Measurements from ENCODE around the gene RAB7A.
A peak's percentile ranks its signal among the peaks of the same experiment; 100 is the strongest.

The RAB7A gene

DNA sequence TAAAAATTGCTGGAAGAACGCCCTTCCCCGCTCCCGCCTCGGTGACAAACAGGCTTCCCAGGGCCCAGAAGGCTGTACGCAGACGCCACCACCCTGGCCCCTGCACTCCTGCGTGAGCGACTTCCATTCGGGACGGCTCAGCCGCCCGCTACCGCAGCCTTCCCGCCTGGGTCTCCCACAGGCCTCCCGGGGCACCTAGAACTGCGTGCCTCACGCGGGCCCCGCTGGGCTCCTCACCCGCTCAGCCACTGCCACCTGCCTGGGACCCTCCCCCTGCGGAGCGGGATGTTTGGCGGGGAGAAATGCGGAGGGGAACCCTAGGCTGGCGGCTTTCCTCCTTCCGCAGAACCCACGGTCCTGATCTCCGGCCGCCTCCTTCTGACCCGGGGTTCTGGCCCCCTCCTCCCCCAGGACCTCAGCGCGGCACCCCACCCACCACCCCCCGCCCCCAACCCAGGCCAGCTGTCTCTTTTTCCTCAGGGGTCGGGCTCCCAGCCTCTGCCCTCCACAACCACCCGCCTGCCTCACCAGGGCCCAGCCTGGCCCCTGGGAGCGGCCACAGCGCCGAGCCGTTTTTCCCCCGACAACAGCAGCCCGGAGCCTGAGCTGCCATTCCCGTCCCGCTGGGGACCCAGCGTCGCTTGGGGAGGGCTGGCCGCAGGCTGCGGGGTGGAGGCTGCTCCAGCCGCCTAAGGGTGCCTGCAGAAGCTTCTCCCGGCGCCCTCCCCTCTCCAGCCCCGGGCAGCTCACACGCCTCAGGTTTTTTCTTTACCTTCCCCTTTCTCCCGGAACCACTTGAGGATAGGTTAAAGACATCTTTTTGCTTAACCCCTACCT, 27.6 kb upstream of the RAB7A start:
- peaks cover 3% of the 10 kb centered on the region; the same call in 1 of the 2 replicates for H3K4me1 ChIP-seq (ENCODE audit: control insufficient read depth, insufficient read depth, low read length)
- peak overlapping the region; percentile 77 for H3K4me3 ChIP-seq (ENCODE audit: low read depth, low read length)
- H3K9ac ChIP-seq (ENCODE audit: low read length) = peak overlapping the region; percentile 44
- H3K9me3 ChIP-seq (ENCODE audit: control insufficient read depth, insufficient read depth, low read depth, low read length) = no peaks in the 10 kb centered on the region
- H3K27me3 ChIP-seq (ENCODE audit: control insufficient read depth, insufficient read depth, low read length) = no peaks in the 10 kb centered on the region
- H3K27ac ChIP-seq (ENCODE audit: low read depth, low read length) = no peak overlapping the region
- H3K36me3 ChIP-seq (ENCODE audit: control insufficient read depth, insufficient read depth, low read length) = no peaks in the 10 kb centered on the region

DNA sequence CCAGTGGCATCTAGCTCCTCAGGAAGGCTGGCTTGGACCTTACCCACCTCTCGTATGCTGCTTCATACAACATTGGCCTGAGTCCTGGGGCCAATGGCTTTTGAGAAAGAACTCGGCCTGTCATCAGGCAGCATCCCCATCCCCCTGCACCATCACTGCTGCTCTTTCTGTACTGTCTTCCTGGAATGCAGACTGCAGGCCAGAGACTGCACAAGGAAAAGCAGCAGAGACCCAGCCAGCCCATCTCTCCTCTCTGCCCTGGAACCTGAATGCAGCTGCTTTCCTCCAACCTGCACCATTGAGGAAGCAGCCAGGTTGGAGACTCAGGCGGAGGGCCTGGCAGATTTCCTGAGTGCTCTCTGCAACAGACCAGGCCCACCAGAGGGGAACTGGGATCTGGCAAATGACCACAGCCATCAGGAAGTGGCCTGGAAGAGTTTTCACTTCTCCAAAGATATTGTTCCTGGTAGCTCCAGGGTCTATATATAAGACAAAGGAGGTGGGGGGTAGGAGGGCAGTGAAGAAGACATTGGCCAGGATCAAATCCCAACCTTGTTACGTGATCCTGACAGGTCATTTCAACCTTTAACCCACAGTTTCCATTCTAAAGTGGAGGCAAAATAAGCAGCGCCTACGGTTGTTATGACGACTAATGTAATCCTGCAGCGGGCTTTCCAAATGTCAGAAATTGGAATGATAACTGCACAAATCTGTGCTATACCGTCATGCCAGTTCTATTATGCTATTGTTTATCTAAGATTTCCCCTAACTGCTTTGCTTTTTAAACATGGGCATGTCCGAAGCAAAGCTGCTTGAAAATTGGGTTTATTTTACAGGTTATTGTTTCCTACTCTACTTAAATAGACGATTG, 24.4 kb upstream of the RAB7A start:
- Histone ChIP-seq H3K9ac (ENCODE audit: low read length) (no peak overlapping the region), H3K27me3 (ENCODE audit: control insufficient read depth, insufficient read depth, low read length) (no peaks in the 10 kb centered on the region), H3K27ac (ENCODE audit: low read depth, low read length) (no peak overlapping the region), H3K4me1 (ENCODE audit: control insufficient read depth, insufficient read depth, low read length) (no peaks in the 10 kb centered on the region), H3K9me3 (ENCODE audit: control insufficient read depth, insufficient read depth, low read depth, low read length) (no peaks in the 10 kb centered on the region), H3K36me3 (ENCODE audit: control insufficient read depth, insufficient read depth, low read length) (no peaks in the 10 kb centered on the region), H3K4me3 (ENCODE audit: low read depth, low read length) (no peak overlapping the region)

DNA sequence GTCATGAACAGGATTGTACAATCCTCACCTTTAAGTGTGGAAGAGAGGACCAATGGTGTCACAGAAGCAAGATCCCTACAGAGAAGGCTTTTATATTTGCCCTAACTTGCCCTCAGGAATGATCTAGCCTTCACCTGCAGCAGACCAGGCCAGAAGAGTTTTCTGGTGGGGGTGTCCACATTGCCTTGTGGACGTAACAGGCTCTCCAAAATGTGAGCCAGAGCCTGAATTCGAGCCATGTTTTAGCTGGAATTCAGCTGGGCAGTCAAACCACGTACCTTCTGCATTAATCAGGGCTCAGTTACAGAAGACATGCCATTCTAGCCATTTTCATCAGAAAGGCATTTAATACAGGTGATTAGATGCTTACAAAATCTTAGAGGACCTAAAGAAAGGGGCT, 23.6 kb upstream of the RAB7A start:
- Histone ChIP-seq H3K4me1 (ENCODE audit: control insufficient read depth, insufficient read depth, low read length) (no peaks in the 10 kb centered on the region), H3K36me3 (ENCODE audit: control insufficient read depth, insufficient read depth, low read length) (no peaks in the 10 kb centered on the region), H3K27ac (ENCODE audit: low read depth, low read length) (no peak overlapping the region), H3K9ac (ENCODE audit: low read length) (no peak overlapping the region), H3K27me3 (ENCODE audit: control insufficient read depth, insufficient read depth, low read length) (no peaks in the 10 kb centered on the region), H3K9me3 (ENCODE audit: control insufficient read depth, insufficient read depth, low read depth, low read length) (no peaks in the 10 kb centered on the region), H3K4me3 (ENCODE audit: low read depth, low read length) (no peak overlapping the region)

DNA sequence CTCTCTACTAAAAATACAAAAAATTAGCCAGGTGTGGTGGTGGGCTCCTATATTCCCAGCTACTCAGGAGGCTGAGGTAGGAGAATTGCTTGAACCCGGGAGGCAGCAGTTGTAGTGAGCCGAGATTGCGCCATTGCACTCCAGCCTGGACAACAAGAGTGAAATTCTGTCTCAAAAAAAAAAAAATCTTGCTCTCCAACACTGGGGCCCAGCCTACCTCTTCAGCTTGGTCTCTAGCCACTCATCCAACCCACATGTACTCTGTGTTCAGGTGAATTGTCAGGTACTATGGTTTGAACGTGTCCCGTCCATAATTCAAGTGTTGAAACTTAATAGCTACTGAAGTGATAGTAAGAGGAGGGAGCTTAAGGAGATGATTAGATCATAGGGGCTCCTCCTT, 22.4 kb upstream of the RAB7A start:
- no peak overlapping the region for H3K27ac ChIP-seq (ENCODE audit: low read depth, low read length)
- no peak overlapping the region for H3K9ac ChIP-seq (ENCODE audit: low read length)
- no peaks in the 10 kb centered on the region for H3K9me3 ChIP-seq (ENCODE audit: control insufficient read depth, insufficient read depth, low read depth, low read length)
- H3K27me3 ChIP-seq (ENCODE audit: control insufficient read depth, insufficient read depth, low read length) = no peaks in the 10 kb centered on the region
- H3K36me3 ChIP-seq (ENCODE audit: control insufficient read depth, insufficient read depth, low read length) = no peaks in the 10 kb centered on the region
- no peaks in the 10 kb centered on the region for H3K4me1 ChIP-seq (ENCODE audit: control insufficient read depth, insufficient read depth, low read length)
- no peak overlapping the region for H3K4me3 ChIP-seq (ENCODE audit: low read depth, low read length)

DNA sequence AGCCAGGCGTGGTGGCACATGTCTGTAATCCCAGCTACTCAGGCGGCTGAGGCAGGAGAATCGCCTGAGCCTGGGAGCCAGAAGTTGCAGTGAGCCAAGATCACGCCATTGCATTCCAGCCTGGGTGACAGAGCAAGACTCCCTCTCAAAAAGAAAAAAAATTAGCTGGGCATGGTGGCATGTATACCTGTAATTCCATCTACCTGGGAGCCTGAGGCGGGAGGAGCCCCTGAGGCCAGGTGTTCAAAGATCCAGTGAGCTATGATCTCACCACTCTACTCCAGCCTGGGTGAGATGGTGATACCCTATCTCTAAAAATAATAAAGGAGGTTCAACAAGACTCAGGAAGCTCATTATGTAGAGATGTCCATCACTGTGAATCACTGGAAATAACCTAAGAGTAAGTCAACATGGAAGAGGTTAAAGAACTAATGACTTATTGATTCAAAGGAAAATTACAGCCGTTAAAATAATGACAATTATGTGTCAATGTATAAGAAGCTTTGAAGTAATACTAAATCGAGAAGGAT, 19.8 kb upstream of the RAB7A start:
- H3K27ac ChIP-seq (ENCODE audit: low read depth, low read length) = no peak overlapping the region
- H3K27me3 ChIP-seq (ENCODE audit: control insufficient read depth, insufficient read depth, low read length) = no peaks in the 10 kb centered on the region
- no peaks in the 10 kb centered on the region for H3K36me3 ChIP-seq (ENCODE audit: control insufficient read depth, insufficient read depth, low read length)
- H3K4me1 ChIP-seq (ENCODE audit: control insufficient read depth, insufficient read depth, low read length) = peaks cover 8% of the 10 kb centered on the region
- H3K4me3 ChIP-seq (ENCODE audit: low read depth, low read length) = no peak overlapping the region
- no peaks in the 10 kb centered on the region for H3K9me3 ChIP-seq (ENCODE audit: control insufficient read depth, insufficient read depth, low read depth, low read length)
- H3K9ac ChIP-seq (ENCODE audit: low read length) = no peak overlapping the region

DNA sequence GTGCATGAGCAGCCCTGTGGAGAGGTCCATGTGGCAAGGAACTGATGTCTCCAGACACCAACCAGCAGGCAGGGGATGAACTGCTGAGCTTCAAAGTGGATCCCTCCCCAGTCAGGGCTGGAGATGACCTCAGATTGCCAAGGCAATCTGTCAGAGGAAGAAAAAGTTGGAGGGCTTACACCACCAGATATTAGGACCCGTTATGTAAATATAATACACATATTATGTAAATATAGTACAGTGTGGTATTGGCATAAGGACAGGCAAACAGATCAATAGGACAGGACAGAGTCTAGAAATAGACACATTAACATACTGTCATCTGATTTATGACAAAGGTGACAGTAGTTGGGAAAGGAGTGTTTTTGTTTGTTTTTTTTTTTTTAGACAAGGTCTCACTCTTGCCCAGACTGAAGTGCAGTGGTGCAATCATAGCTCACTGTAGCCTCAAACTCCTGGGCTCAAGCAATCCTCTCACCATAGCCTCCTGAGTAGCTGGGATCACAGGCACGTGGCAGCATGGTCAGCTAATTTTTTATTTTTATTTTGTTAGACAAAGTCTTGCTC, 18.0 kb upstream of the RAB7A start:
- Histone ChIP-seq H3K27me3 (ENCODE audit: control insufficient read depth, insufficient read depth, low read length) (no peaks in the 10 kb centered on the region), H3K4me1 (ENCODE audit: control insufficient read depth, insufficient read depth, low read length) (peaks cover 15% of the 10 kb centered on the region), H3K4me3 (ENCODE audit: low read depth, low read length) (no peak overlapping the region), H3K27ac (ENCODE audit: low read depth, low read length) (no peak overlapping the region), H3K9me3 (ENCODE audit: control insufficient read depth, insufficient read depth, low read depth, low read length) (no peaks in the 10 kb centered on the region), H3K36me3 (ENCODE audit: control insufficient read depth, insufficient read depth, low read length) (no peaks in the 10 kb centered on the region), H3K9ac (ENCODE audit: low read length) (no peak overlapping the region)

DNA sequence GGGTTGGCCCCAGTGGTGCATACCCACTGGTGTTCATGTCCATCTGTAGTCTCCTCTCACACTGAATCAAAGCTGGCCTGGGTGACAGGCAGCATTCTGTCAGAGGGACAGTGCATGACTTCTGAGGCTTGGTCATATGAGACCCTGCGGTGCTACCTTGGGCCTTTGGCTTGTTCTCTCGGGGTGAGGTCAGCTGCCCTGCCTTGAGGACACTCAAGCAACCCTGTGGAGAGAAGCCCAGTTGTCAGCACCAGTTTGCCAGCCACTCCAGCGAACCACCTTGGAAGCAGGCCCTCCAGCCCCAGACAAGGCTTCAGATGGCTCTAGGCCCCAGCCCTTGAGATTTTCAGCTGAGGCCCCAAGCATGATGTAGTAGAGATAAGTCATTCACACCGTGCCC, 16.9 kb upstream of the RAB7A start:
- Histone ChIP-seq H3K4me3 (ENCODE audit: low read depth, low read length) (no peak overlapping the region), H3K4me1 (ENCODE audit: control insufficient read depth, insufficient read depth, low read length) (peaks cover 15% of the 10 kb centered on the region), H3K9me3 (ENCODE audit: control insufficient read depth, insufficient read depth, low read depth, low read length) (no peaks in the 10 kb centered on the region), H3K27ac (ENCODE audit: low read depth, low read length) (no peak overlapping the region), H3K36me3 (ENCODE audit: control insufficient read depth, insufficient read depth, low read length) (no peaks in the 10 kb centered on the region), H3K9ac (ENCODE audit: low read length) (no peak overlapping the region), H3K27me3 (ENCODE audit: control insufficient read depth, insufficient read depth, low read length) (no peaks in the 10 kb centered on the region)

DNA sequence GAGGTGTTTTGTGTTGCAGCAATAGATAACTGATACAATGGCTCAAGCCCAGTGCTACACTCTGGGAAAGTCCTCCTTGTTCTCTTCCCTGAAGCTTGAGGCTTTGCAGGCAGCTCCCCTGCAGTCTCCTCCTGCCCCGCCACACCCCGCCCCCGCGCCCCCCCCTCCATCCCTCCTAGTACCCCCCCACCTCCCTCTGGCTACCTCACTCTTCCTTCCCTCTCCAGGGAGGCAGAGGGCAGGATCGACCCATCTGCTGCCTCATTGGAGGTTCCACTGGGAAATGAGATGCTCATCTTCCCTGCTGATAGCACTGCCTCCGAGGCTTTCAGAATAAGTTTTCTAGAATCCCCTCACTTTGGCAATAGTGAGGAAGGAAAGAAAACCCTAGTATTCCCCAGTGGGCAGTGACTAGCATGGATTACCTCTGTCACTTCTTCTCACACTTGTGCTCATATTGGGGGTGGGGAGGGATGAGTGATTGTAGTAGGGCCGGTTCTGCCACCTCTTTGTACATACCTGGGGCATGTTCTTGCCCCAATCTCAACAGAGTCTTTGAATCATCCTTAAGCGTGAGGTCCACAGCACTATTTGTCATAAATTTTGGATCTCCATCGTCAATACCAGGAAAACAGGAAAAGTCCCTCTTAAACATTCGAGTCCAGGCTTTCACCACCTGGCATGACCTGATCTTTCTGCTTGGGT, 16.3 kb upstream of the RAB7A start:
- Histone ChIP-seq H3K27ac (ENCODE audit: low read depth, low read length) (no peak overlapping the region), H3K9me3 (ENCODE audit: control insufficient read depth, insufficient read depth, low read depth, low read length) (no peaks in the 10 kb centered on the region), H3K4me1 (ENCODE audit: control insufficient read depth, insufficient read depth, low read length) (peaks cover 15% of the 10 kb centered on the region), H3K36me3 (ENCODE audit: control insufficient read depth, insufficient read depth, low read length) (no peaks in the 10 kb centered on the region), H3K27me3 (ENCODE audit: control insufficient read depth, insufficient read depth, low read length) (no peaks in the 10 kb centered on the region), H3K9ac (ENCODE audit: low read length) (no peak overlapping the region), H3K4me3 (ENCODE audit: low read depth, low read length) (no peak overlapping the region)

DNA sequence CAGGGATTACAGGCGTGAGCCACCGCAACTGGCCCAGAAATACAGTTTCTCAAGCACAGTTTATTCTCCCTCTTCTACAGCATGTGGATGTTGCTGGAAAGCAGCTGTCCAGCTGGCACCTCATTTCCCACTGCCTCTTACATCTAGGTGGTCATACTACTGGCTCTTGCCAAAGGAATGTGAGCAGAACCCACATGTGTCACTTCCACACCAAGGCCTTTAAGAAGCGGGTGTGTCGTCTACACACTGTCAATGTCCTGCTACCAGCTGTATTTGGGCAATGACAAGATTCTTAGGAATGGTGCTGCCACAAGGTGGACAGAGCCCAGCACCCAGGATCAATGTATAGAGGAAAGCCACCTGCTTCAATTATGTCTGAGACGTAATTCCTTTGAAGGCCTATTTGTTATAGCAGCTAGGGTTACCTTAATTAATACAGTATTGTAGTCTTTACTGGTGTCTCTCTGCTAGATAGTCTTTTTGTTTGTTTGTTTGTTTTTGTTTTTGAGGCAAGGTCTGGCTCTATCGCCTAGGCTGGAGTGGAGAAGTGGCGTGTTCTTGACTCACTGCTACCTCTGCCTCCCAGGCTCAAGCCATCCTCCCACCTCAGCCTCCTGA, 15.1 kb upstream of the RAB7A start:
- Histone ChIP-seq H3K27ac (ENCODE audit: low read depth, low read length) (no peak overlapping the region), H3K27me3 (ENCODE audit: control insufficient read depth, insufficient read depth, low read length) (no peaks in the 10 kb centered on the region), H3K36me3 (ENCODE audit: control insufficient read depth, insufficient read depth, low read length) (no peaks in the 10 kb centered on the region), H3K9me3 (ENCODE audit: control insufficient read depth, insufficient read depth, low read depth, low read length) (no peaks in the 10 kb centered on the region), H3K4me3 (ENCODE audit: low read depth, low read length) (no peak overlapping the region), H3K4me1 (ENCODE audit: control insufficient read depth, insufficient read depth, low read length) (peaks cover 15% of the 10 kb centered on the region), H3K9ac (ENCODE audit: low read length) (no peak overlapping the region)

DNA sequence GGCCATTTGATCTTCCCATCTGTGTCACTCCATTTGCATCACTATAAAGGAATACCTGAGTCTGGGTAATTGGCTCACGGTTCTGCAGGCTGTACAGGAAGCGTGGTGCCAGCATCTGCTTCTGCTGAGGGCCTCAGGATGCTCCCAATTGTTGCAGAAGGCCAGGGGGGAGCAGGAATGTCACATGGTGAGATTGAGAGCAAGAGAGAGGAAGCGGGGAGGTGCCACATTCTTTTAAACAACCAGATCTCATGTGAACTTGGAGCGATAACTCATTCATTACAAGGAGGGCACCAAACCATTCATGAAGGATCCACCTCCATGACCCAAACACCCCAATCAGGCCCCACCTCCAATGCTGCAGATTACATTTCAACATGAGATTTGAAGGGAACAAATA, 13.1 kb upstream of the RAB7A start:
- Histone ChIP-seq H3K27me3 (ENCODE audit: control insufficient read depth, insufficient read depth, low read length) (no peaks in the 10 kb centered on the region), H3K27ac (ENCODE audit: low read depth, low read length) (no peak overlapping the region), H3K9me3 (ENCODE audit: control insufficient read depth, insufficient read depth, low read depth, low read length) (no peaks in the 10 kb centered on the region), H3K4me3 (ENCODE audit: low read depth, low read length) (no peak overlapping the region), H3K4me1 (ENCODE audit: control insufficient read depth, insufficient read depth, low read length) (peaks cover 15% of the 10 kb centered on the region), H3K36me3 (ENCODE audit: control insufficient read depth, insufficient read depth, low read length) (no peaks in the 10 kb centered on the region), H3K9ac (ENCODE audit: low read length) (no peak overlapping the region)
